Endothelial cell of umbilical vein (primary cell): ENCODE results near the gene TMEM144. TPM values are rescaled to one million over a fixed set of nuclear protein-coding genes. Genes with fewer than 3 reads are reported as not detected.

Source experiments
- BruUV-seq: library from RNA; stranded (reverse); fragments of 400-500 nt; replicated peaks from 2 replicates; lab custom pipeline; 2021; lab: Mats Ljungman, UMichigan
- CTCF ChIA-PET: fragments of 300-600, 350-600 bp; sonication (Branson Sonifier 250); formaldehyde crosslinking; loops from one replicate; lab custom pipeline; 2021; ENCODE audit warnings: antibody characterized with exemption, inconsistent platforms; lab: Charles Lee
- POLR2A ChIA-PET: fragments of 300-600, 350-600 bp; sonication (Branson Sonifier 250); formaldehyde crosslinking; loops from one replicate; lab custom pipeline; 2021; ENCODE audit warnings: antibody characterized with exemption, inconsistent platforms; lab: Charles Lee
- DNase-seq: peaks from one replicate; pipeline ENCODE4 v3.0.0-alpha.2; 2011; ENCODE audit warnings: low read depth, low spot score
- FAIRE-seq: peaks from 2 replicates; lab custom pipeline; 2011; peaks lifted over from hg19 to GRCh38; lab: Jason Lieb, UNC
- H2AFZ ChIP-seq: 2 replicates; pipeline ENCODE4 v1.6.0; 2012; ENCODE audit warnings: low read depth, low read length, control low read depth, inconsistent platforms
- H3K27ac ChIP-seq: 2 replicates; pipeline ENCODE4 v1.5.1; 2011; ENCODE audit warnings: low read depth, mild to moderate bottlenecking, control low read depth, low read length, moderate library complexity; ENCODE audit not compliant: insufficient read depth
- H3K27me3 ChIP-seq, 2 experiments: 2 replicates each; pipeline versions ENCODE4 v1.6.0 to v1.6.1; 2011; ENCODE audit warnings: low read length in 2 of 2, mixed read lengths in 1 of 2; ENCODE audit not compliant: control insufficient read depth in 2 of 2, insufficient read depth in 2 of 2
- H3K36me3 ChIP-seq, 2 experiments: 2 replicates in 1 of 2; 3 replicates in 1 of 2; pipeline ENCODE4 v1.5.1; 2011; ENCODE audit warnings: low read length in 2 of 2, mild to moderate bottlenecking in 1 of 2, moderate library complexity in 1 of 2; ENCODE audit not compliant: control insufficient read depth in 2 of 2, insufficient read depth in 2 of 2; ENCODE audit errors: extremely low read depth in 1 of 2
- H3K4me1 ChIP-seq: 3 replicates; pipeline ENCODE4 v1.5.1; 2011; ENCODE audit warnings: mild to moderate bottlenecking, low read length; ENCODE audit not compliant: control insufficient read depth, insufficient read depth; ENCODE audit errors: extremely low read depth
- H3K4me2 ChIP-seq: 2 replicates; pipeline ENCODE4 v1.6.1; 2011; ENCODE audit warnings: low read length, control low read depth, mixed read lengths; ENCODE audit not compliant: insufficient read depth
- H3K4me3 ChIP-seq, 3 experiments: fragments of 200-600 bp in 1 of 3; sonication (generic), shearing (Covaris generic) in 1 of 3; replicated peaks in 1 of 3; 2 replicates each; pipeline ENCODE4 v1.5.1; 2011 to 2016; ENCODE audit warnings: control low read depth in 3 of 3, low read length in 3 of 3, mild to moderate bottlenecking in 2 of 3, inconsistent platforms in 1 of 3, low read depth in 1 of 3, moderate library complexity in 1 of 3; ENCODE audit not compliant: insufficient read depth in 1 of 3
- H3K79me2 ChIP-seq: 2 replicates; pipeline ENCODE4 v1.6.0; 2012; ENCODE audit warnings: low read length, inconsistent platforms; ENCODE audit not compliant: control insufficient read depth, insufficient read depth
- H3K9ac ChIP-seq: replicated peaks from 2 replicates; pipeline ENCODE3; 2011; ENCODE audit warnings: low read length, control low read depth; ENCODE audit not compliant: insufficient read depth; ENCODE audit errors: extremely low read depth
- H3K9me1 ChIP-seq: replicated peaks from 3 replicates; pipeline ENCODE4 v1.6.0; 2011; ENCODE audit warnings: mild to moderate bottlenecking, low read length; ENCODE audit not compliant: control insufficient read depth, insufficient read depth; ENCODE audit errors: extremely low read depth
- H3K9me3 ChIP-seq: replicated peaks from 2 replicates; pipeline ENCODE4 v1.5.1; 2012; ENCODE audit warnings: low read length, inconsistent platforms; ENCODE audit not compliant: control insufficient read depth, insufficient read depth
- H4K20me1 ChIP-seq: replicated peaks from 2 replicates; pipeline ENCODE3; 2011; ENCODE audit warnings: mild to moderate bottlenecking, low read length; ENCODE audit not compliant: control insufficient read depth, insufficient read depth; ENCODE audit errors: extremely low read depth
- CTCF ChIP-seq, 2 donors: IDR thresholded peaks; 1 replicate in 1 of 2; 2 replicates in 1 of 2; pipeline ENCODE4 v1.5.1; 2011; ENCODE audit warnings: low read length in 2 of 2, mild to moderate bottlenecking in 2 of 2, moderate library complexity in 2 of 2, control low read depth in 1 of 2, inconsistent platforms in 1 of 2, low read depth in 1 of 2; ENCODE audit not compliant: insufficient read depth in 1 of 2; ENCODE audit errors: extremely low read depth in 1 of 2
- EZH2 ChIP-seq: IDR thresholded peaks from 2 replicates; pipeline ENCODE4 v1.6.1; 2012; ENCODE audit warnings: borderline replicate concordance, low read depth, mild to moderate bottlenecking, moderate library complexity, low read length, inconsistent platforms; ENCODE audit not compliant: severe bottlenecking
- FOS ChIP-seq: IDR thresholded peaks from 2 replicates; pipeline ENCODE4 v1.6.1; 2011; ENCODE audit warnings: mild to moderate bottlenecking, low read length, moderate library complexity, borderline replicate concordance; ENCODE audit not compliant: insufficient read depth
- GATA2 ChIP-seq: IDR thresholded peaks from 2 replicates; pipeline ENCODE4 v1.7.0; 2011; ENCODE audit warnings: low read depth, mild to moderate bottlenecking, moderate library complexity, mixed read lengths, low read length; ENCODE audit not compliant: insufficient read length, insufficient read depth
- JUN ChIP-seq: IDR thresholded peaks from 2 replicates; pipeline ENCODE4 v1.6.1; 2011; ENCODE audit warnings: borderline replicate concordance, low read depth; ENCODE audit not compliant: insufficient read length, insufficient read depth
- MAX ChIP-seq: IDR thresholded peaks from 2 replicates; pipeline ENCODE4 v1.6.1; 2011; ENCODE audit not compliant: insufficient read depth, insufficient read length
- MYC ChIP-seq: IDR thresholded peaks from one replicate; pipeline ENCODE4 v1.6.1; 2011; ENCODE audit warnings: mild to moderate bottlenecking, low read depth, low read length
- POLR2A ChIP-seq: IDR thresholded peaks from 2 replicates; pipeline ENCODE4 v1.6.1; 2012; ENCODE audit warnings: low read depth, mild to moderate bottlenecking, control low read depth, low read length
- POLR2AphosphoS5 ChIP-seq: IDR thresholded peaks from 2 replicates; pipeline ENCODE4 v1.6.1; 2012; ENCODE audit warnings: low read depth, mild to moderate bottlenecking, control low read depth, low read length, moderate library complexity; ENCODE audit not compliant: insufficient read depth
- dilution Hi-C: fragments of 300-500 bp; cut with MboI; formaldehyde crosslinking; loops from one replicate; pipeline ENCODE4 v1.15.0; 2019; ENCODE audit warnings: low sequenced_read_pairs; ENCODE audit not compliant: extremely low pct_ligation_motif_present
- intact Hi-C: fragments of 100-400 bp; cut with micrococcal nuclease; formaldehyde crosslinking; loops from one replicate; pipeline ENCODE4 v1.10.0; 2022
- polyA plus RNA-seq, 4 experiments: library from polyadenylated mRNA; depleted of rRNA in 3 of 4; stranded (reverse) in 3 of 4; unstranded in 1 of 4; fragments of >200 nt; gene quantifications; 2 replicates each; pipeline versions ENCODE4 v1.2.1 to v1.2.3, GENCODE V29; 2011 to 2012; ENCODE audit warnings: missing spikeins in 1 of 4
- total RNA-seq: library from RNA; stranded (reverse); gene quantifications from 2 replicates; pipeline ENCODE4 v1.2.3, GENCODE V29; 2021

The TMEM144 gene
- total and polyA plus RNA-seq, 2 donors (not counting 3 experiments of a cell fraction or from before 2014, with no cell fraction given), result 10.5 to 23.0 TPM

- no peaks in the 10 kb centered on the region for H3K4me1 ChIP-seq
- DNase-seq (no peak), FAIRE-seq (no peak)
- no peak overlapping the region for H3K4me2 ChIP-seq
- no TSS peak for BruUV-seq
- no peak overlapping the region for H2AFZ ChIP-seq
- TF ChIP-seq FOS (no peak), POLR2AphosphoS5 (no peak), EZH2 (no peak), JUN (no peak), POLR2A (no peak), GATA2 (no peak), MAX (no peak), MYC (no peak), CTCF (IDR thresholded peaks at IDR 0.05; ENCODE audit: extremely low read depth in 1 of 2, insufficient read depth in 1 of 2, low read depth in 1 of 2, low read length in 2 of 2) (no peak)
- H3K36me3 ChIP-seq, result no peaks in the 10 kb centered on the region
- H3K79me2 ChIP-seq, result no peaks in the 10 kb centered on the region
- no peak overlapping the region for H3K27ac ChIP-seq
- dilution Hi-C loops, result no loop called here
- ChIA-PET POLR2A (no interaction called here), CTCF (no interaction called here)
- no peak overlapping the region for H3K4me3 ChIP-seq
- H4K20me1 ChIP-seq, result no peaks in the 10 kb centered on the region
- H3K9me1 ChIP-seq, result no peaks in the 10 kb centered on the region
- no peak overlapping the region for H3K9ac ChIP-seq
- no peaks in the 10 kb centered on the region for H3K9me3 ChIP-seq
- intact Hi-C loops, result no loop called here
- no peaks in the 10 kb centered on the region for H3K27me3 ChIP-seq
These were observed 75.3 kb downstream of the TMEM144 start for GRCh38 chr4:158285429-158286216.
